ENCODE measurements around the gene CNNM3.

The CNNM3 gene

GRCh38 chr2:96816836-96817702, 1.0 kb downstream of the CNNM3 start:
- DNase-seq (ENCODE audit: low spot score): peak; percentile 34
- ChIA-PET CTCF (interaction anchor here (0.5 to 2.0 kb wide), 5 partner anchors 19 to 221 kb away, joined by 3 to 6 read pairs (median 3); partner anchors contain the start of gene ANKRD39), POLR2A (ENCODE audit: low non-redundant PET) (no interaction called here)
- no peak for TF ChIP-seq CTCF (conservative IDR thresholded peaks at IDR 0.05; ENCODE audit: low read depth)
- H3K27ac ChIP-seq: peak overlapping the region; percentile 94

DNA sequence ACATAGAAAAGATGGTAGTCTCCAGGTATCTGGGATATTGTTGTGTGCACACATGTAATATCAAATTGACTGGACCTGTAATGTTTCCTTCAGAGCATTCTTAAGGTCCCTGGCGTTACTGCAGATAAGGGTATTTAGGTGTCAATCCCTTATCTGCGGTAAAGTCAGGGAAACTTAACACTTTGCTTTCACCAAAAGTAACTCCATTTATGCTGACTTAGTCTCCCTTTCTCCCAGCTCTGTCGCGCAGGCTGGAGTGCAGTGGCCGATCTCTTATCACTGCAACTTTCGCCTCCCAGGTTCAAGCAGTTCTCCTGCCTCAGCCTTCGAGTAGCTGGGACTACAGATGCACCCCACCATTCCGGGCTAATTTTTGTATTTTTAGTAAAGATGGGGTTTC, 1.8 kb downstream of the CNNM3 start:
- no peak for TF ChIP-seq CTCF (conservative IDR thresholded peaks at IDR 0.05; ENCODE audit: low read depth)
- POLR2A ChIA-PET (ENCODE audit: low non-redundant PET): interaction anchor here (0.6 kb wide), 1 partner anchor 85 kb away, joined by 3 read pairs; no protein-coding TSS in a partner anchor
- no peak for DNase-seq (ENCODE audit: low spot score)
- CTCF ChIA-PET: interaction anchor here (0.5 to 2.0 kb wide), 4 partner anchors 40 to 381 kb away, joined by 3 to 5 read pairs (median 4); partner anchors contain the start of gene ANKRD39
- no peak overlapping the region for H3K27ac ChIP-seq

- H3K27ac ChIP-seq: no peak overlapping the region
- DNase-seq (ENCODE audit: low spot score): no peak
- POLR2A ChIA-PET (ENCODE audit: low non-redundant PET): no interaction called here
Measured at GRCh38 chr2:96819128-96819875, 3.2 kb downstream of the CNNM3 start.

GRCh38 chr2:96819876-96820511, 3.9 kb downstream of the CNNM3 start:
- CTCF ChIA-PET: no interaction called here
- DNase-seq (ENCODE audit: low spot score): no peak
- TF ChIP-seq CTCF (conservative IDR thresholded peaks at IDR 0.05; ENCODE audit: low read depth): no peak
- POLR2A ChIA-PET (ENCODE audit: low non-redundant PET): no interaction called here
- H3K27ac ChIP-seq: no peak overlapping the region

More at GRCh38 chr2:96819128-96819875, 3.2 kb downstream of the CNNM3 start:
- CTCF ChIA-PET: interaction anchor here (0.6 kb wide), 1 partner anchor 256 kb away, joined by 3 read pairs; no protein-coding TSS in a partner anchor
- TF ChIP-seq CTCF (conservative IDR thresholded peaks at IDR 0.05; ENCODE audit: low read depth): no peak

GRCh38 chr2:96821113-96821675, 5.1 kb downstream of the CNNM3 start:
- no peak overlapping the region for H3K27ac ChIP-seq
- CTCF ChIA-PET: interaction anchor here (0.9 to 1.3 kb wide), 2 partner anchors 60 to 129 kb away, joined by 4 read pairs; no protein-coding TSS in a partner anchor
- DNase-seq (ENCODE audit: low spot score): no peak
- POLR2A ChIA-PET (ENCODE audit: low non-redundant PET): interaction anchor here (0.5 kb wide), 1 partner anchor 486 kb away, joined by 5 read pairs; the partner anchor contains the start of gene NCAPH
- TF ChIP-seq CTCF (conservative IDR thresholded peaks at IDR 0.05; ENCODE audit: low read depth): no peak
